ENCODE results near the gene PPEF1. TPM values are rescaled to one million over a fixed set of nuclear protein-coding genes. Genes with fewer than 3 reads are reported as not detected.

Gene PPEF1
- total RNA-seq = not detected in 2 replicates

GRCh38 chrX:18707426-18708049, at the start of gene PPEF1:
Gene PPEF1, plus strand, starts transcription at chrX:18707645. Its CDS starts 136 bp downstream, at chrX:18707781.
- no peak for DNase-seq (ENCODE audit: low read depth, low spot score)

GRCh38 chrX:18661273-18661672, 46.2 kb upstream of the PPEF1 start:
- DNase-seq (ENCODE audit: low read depth, low spot score) = no peak

- DNase-seq (ENCODE audit: low read depth, low spot score) = no peak
Measured at GRCh38 chrX:18664947-18665346, 42.5 kb upstream of the PPEF1 start.

GRCh38 chrX:18666614-18667013, 40.8 kb upstream of the PPEF1 start:
- DNase-seq (ENCODE audit: low read depth, low spot score) = no peak

- DNase-seq (ENCODE audit: low read depth, low spot score) = no peak
Measured at GRCh38 chrX:18668071-18668835, 39.2 kb upstream of the PPEF1 start.

- no peak for DNase-seq (ENCODE audit: low read depth, low spot score)
Measured at GRCh38 chrX:18672008-18672407, 35.4 kb upstream of the PPEF1 start, which contains the start of gene RS1. Gene RS1, minus strand, starts transcription at chrX:18672108. Its CDS starts 40 bp downstream, at chrX:18672068.

- DNase-seq (ENCODE audit: low read depth, low spot score) = no peak
Measured at GRCh38 chrX:18674417-18674787, 33.0 kb upstream of the PPEF1 start.

GRCh38 chrX:18674788-18675735, 32.4 kb upstream of the PPEF1 start:
- peak; percentile 10 for DNase-seq (ENCODE audit: low read depth, low spot score)

GRCh38 chrX:18676050-18676449, 31.4 kb upstream of the PPEF1 start:
- no peak for DNase-seq (ENCODE audit: low read depth, low spot score)

GRCh38 chrX:18676470-18676869, 31.0 kb upstream of the PPEF1 start:
- DNase-seq (ENCODE audit: low read depth, low spot score) = no peak

- no peak for DNase-seq (ENCODE audit: low read depth, low spot score)
Measured at GRCh38 chrX:18677161-18677869, 30.1 kb upstream of the PPEF1 start.

- no peak for DNase-seq (ENCODE audit: low read depth, low spot score)
Measured at GRCh38 chrX:18681996-18682395, 25.4 kb upstream of the PPEF1 start.

- no peak for DNase-seq (ENCODE audit: low read depth, low spot score)
Measured at GRCh38 chrX:18682979-18683387, 24.5 kb upstream of the PPEF1 start.

GRCh38 chrX:18687856-18688495, 19.5 kb upstream of the PPEF1 start:
- DNase-seq (ENCODE audit: low read depth, low spot score) = no peak

- DNase-seq (ENCODE audit: low read depth, low spot score) = no peak
Measured at GRCh38 chrX:18691431-18691830, 16.0 kb upstream of the PPEF1 start.

GRCh38 chrX:18692541-18692940, 14.9 kb upstream of the PPEF1 start:
- DNase-seq (ENCODE audit: low read depth, low spot score) = no peak

GRCh38 chrX:18696653-18697052, 10.8 kb upstream of the PPEF1 start:
- no peak for DNase-seq (ENCODE audit: low read depth, low spot score)

GRCh38 chrX:18698737-18699650, 8.5 kb upstream of the PPEF1 start:
- no peak for DNase-seq (ENCODE audit: low read depth, low spot score)

- DNase-seq (ENCODE audit: low read depth, low spot score) = peak; percentile 26
Measured at GRCh38 chrX:18701621-18702361, 5.7 kb upstream of the PPEF1 start.
